Mammary epithelial cell (primary cell): ENCODE measurements around the gene DISP3.

Source experiments
- EZH2 ChIP-seq: IDR thresholded peaks from 2 replicates; pipeline ENCODE4 v1.6.1; 2012; ENCODE audit warnings: low read length, inconsistent platforms, borderline replicate concordance
- TF ChIP-seq, protein P1 (sequence below), 2 donors: IDR thresholded peaks in 1 of 2; conservative IDR thresholded peaks in 1 of 2; 2 replicates each; pipeline ENCODE4 v1.5.1; 2011 to 2012; ENCODE audit warnings: inconsistent platforms in 2 of 2, low read length in 2 of 2, mild to moderate bottlenecking in 2 of 2, control low read depth in 1 of 2, low read depth in 1 of 2; ENCODE audit not compliant: insufficient read depth in 1 of 2; ENCODE audit errors: extremely low read depth in 1 of 2

DNA sequence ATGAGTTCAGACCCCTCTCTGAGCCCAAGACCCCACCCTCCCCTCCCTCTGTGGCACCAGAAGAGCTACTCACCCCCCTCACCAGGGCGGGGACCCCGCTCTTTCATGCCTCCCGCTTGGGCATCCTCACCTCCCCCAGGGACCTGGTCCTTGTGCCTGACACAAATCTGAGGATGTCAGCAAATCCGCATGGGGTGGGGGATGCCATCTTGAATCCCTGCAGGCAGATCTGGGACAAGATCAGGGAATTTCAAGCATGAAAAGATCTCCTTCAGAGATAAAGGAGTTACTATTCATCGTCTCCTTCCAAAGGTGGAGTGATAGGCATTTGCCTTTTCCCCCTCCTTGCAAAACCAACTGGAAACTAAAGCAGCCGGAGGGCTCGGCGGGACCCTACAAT is 81.1 kb downstream of the DISP3 start:
- TF ChIP-seq, protein P1, sequence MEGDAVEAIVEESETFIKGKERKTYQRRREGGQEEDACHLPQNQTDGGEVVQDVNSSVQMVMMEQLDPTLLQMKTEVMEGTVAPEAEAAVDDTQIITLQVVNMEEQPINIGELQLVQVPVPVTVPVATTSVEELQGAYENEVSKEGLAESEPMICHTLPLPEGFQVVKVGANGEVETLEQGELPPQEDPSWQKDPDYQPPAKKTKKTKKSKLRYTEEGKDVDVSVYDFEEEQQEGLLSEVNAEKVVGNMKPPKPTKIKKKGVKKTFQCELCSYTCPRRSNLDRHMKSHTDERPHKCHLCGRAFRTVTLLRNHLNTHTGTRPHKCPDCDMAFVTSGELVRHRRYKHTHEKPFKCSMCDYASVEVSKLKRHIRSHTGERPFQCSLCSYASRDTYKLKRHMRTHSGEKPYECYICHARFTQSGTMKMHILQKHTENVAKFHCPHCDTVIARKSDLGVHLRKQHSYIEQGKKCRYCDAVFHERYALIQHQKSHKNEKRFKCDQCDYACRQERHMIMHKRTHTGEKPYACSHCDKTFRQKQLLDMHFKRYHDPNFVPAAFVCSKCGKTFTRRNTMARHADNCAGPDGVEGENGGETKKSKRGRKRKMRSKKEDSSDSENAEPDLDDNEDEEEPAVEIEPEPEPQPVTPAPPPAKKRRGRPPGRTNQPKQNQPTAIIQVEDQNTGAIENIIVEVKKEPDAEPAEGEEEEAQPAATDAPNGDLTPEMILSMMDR (conservative IDR thresholded peaks at IDR 0.05 in 1 of 2, IDR thresholded peaks at IDR 0.05 in 1 of 2; ENCODE audit: extremely low read depth in 1 of 2, insufficient read depth in 1 of 2, low read depth in 1 of 2, low read length in 2 of 2) = no peak
- TF ChIP-seq EZH2 = no peak
